ENCODE data around the gene KLK10.

- TF ChIP-seq CTCF (IDR thresholded peaks at IDR 0.05), result no peak
- no peak for TF ChIP-seq POLR2A (IDR thresholded peaks at IDR 0.05)
Observed at GRCh38 chr19:51065221-51065960, 45.9 kb upstream of the KLK10 start.
